NB4 (cell line): ENCODE results near the gene SLX9.

Experiments used
- DNase-seq: peaks from one replicate; pipeline ENCODE4 v3.0.0; 2010; ENCODE audit warnings: low read depth
- H3K4me3 ChIP-seq: one replicate; pipeline ENCODE4 v1.5.1; 2011; ENCODE audit warnings: mild to moderate bottlenecking, low read depth, low read length, moderate library complexity
- MYC ChIP-seq: IDR thresholded peaks from 2 replicates; pipeline ENCODE4 v1.6.1; 2011; ENCODE audit warnings: low read depth, low read length
- POLR2A ChIP-seq: IDR thresholded peaks from 2 replicates; pipeline ENCODE4 v1.6.1; 2011; ENCODE audit warnings: mild to moderate bottlenecking; ENCODE audit not compliant: insufficient read length; ENCODE audit errors: extremely low read depth
- TF ChIP-seq, protein P1 (sequence below): IDR thresholded peaks from 2 replicates; pipeline ENCODE4 v1.6.1; 2011; ENCODE audit warnings: low read depth, low read length
- TF ChIP-seq, protein P2 (sequence below): IDR thresholded peaks from one replicate; pipeline ENCODE4 v1.5.1; 2012; ENCODE audit warnings: low read depth, low read length

SLX9 gene

DNA sequence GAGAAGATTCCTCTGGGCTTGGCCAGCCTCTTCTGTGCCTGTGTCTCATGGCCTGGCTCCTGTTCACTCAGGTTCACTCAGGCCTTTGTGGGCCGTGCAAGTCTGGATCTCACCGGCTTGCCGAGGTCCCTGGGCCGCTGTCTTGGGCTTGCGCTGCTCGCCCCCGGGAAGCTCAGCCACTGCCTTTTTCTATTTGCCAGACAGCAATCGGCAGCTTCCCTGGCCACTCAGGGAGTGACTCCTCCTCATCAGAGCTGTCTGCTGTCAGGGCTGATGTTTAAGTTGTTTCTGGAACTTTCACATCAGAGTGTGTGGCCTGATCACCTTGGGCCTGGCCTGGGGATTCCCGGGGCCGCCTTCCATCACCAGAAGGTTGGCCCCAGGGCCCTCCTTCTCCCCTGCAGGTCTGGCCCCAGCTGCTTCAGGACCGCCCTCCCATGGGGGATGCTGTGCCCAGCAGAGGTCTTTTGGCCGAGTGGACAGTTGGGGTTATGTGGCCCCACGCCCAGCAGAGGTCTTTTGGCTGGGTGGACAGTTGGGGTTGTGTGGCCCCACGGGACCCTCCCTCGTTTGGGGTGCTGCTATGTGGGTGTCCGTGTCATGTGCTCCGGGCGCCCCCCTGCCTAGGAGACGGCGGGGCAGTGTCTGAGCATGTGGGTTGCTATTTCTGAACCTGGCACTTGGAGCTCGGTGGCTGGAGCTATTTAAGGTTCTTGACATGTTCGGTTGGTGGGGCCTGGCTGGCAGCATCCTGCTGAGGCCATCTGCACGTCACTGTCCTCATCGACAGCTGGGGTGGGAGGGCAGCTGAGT is 12.5 kb downstream of the SLX9 start:
- no peak overlapping the region for H3K4me3 ChIP-seq
- no peak for DNase-seq
- no peak for TF ChIP-seq POLR2A
- TF ChIP-seq, protein P1, sequence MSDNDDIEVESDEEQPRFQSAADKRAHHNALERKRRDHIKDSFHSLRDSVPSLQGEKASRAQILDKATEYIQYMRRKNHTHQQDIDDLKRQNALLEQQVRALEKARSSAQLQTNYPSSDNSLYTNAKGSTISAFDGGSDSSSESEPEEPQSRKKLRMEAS = no peak
- TF ChIP-seq, protein P2, sequence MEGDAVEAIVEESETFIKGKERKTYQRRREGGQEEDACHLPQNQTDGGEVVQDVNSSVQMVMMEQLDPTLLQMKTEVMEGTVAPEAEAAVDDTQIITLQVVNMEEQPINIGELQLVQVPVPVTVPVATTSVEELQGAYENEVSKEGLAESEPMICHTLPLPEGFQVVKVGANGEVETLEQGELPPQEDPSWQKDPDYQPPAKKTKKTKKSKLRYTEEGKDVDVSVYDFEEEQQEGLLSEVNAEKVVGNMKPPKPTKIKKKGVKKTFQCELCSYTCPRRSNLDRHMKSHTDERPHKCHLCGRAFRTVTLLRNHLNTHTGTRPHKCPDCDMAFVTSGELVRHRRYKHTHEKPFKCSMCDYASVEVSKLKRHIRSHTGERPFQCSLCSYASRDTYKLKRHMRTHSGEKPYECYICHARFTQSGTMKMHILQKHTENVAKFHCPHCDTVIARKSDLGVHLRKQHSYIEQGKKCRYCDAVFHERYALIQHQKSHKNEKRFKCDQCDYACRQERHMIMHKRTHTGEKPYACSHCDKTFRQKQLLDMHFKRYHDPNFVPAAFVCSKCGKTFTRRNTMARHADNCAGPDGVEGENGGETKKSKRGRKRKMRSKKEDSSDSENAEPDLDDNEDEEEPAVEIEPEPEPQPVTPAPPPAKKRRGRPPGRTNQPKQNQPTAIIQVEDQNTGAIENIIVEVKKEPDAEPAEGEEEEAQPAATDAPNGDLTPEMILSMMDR = no peak
- no peak for TF ChIP-seq MYC

DNA sequence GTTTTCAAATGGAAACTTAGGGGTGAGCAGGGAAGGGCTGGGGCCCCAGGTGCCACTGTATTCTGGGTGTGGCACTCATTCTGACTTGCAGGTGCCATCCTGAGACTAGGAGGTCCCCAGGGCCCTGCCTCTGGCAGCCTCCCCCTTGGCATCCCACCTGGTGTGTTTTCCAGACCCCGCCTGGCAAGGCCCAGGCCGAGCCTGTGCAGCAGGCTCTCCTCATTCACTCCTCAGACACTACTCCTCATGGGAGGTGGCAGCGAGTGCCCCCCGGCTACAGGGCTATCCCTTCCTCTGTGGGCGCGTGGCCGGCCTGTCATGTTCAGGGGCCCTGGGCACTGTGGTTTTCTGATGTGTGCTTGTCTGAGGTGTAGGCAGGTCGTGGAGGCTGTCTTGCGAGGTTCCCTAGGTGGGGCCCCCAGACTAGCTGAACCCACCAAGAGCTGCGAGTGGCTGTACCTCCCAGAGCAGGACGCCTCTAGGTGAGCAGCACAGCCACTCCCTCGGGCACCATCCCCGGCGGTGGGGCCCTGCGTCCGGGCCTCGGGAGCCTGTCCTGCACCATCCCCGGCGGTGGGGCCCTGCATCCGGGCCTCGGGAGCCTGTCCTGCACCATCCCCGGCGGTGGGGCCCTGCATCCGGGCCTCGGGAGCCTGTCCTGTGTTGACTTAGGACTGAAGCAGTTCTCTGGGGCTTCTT is 13.2 kb downstream of the SLX9 start:
- H3K4me3 ChIP-seq = no peak overlapping the region
- TF ChIP-seq, protein P1 = no peak
- no peak for DNase-seq

DNA sequence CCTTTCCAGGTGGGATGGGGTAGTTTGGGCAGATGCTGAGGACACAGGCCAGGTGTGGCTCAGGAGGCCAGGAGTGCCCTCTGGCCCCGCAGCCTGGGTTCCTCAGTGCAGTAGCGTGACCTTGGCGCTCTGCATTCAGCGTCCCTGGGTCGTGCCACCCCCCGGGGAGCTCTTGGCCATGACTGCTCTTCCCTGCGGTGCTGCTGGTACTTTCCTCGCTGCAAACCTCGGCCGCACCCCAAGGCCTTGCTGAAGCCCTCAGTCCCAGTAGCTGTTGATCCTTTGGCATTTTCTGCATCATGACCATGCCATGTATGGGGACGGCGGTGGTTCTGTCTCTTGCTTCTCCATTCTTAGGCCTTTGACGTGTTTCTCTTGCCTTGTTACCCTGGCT is 13.8 kb downstream of the SLX9 start:
- DNase-seq = no peak
- H3K4me3 ChIP-seq = no peak overlapping the region
- no peak for TF ChIP-seq MYC
- TF ChIP-seq POLR2A = no peak

DNA sequence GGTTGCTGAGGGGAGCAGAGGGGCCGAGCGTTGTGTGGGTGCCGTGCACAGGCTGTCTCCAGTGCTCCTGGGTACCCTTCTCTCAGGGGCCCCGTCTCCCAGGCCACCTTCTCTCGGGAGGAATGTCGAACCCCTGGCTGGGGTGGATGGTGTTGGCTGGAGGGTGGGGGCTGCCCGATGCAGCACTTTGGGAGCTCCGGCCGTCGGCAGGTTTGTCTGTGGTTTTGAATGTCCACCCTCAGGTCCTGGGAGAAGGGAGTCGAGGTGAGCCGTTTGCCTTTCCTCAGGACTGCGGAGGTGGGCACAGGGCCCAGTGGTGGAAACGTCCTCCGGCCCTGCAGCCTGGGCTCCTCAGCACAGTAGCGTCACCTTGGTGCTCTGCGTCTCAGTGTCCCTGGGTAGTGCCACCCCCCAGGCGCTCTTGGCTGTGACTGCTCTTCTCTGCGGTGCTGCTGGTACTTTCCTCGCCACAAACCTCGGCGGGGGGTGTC is 14.5 kb downstream of the SLX9 start:
- TF ChIP-seq, protein P1 = no peak
- TF ChIP-seq POLR2A (no peak), MYC (no peak)
- TF ChIP-seq, protein P2 = no peak
- no peak for DNase-seq
- H3K4me3 ChIP-seq = no peak overlapping the region

DNA sequence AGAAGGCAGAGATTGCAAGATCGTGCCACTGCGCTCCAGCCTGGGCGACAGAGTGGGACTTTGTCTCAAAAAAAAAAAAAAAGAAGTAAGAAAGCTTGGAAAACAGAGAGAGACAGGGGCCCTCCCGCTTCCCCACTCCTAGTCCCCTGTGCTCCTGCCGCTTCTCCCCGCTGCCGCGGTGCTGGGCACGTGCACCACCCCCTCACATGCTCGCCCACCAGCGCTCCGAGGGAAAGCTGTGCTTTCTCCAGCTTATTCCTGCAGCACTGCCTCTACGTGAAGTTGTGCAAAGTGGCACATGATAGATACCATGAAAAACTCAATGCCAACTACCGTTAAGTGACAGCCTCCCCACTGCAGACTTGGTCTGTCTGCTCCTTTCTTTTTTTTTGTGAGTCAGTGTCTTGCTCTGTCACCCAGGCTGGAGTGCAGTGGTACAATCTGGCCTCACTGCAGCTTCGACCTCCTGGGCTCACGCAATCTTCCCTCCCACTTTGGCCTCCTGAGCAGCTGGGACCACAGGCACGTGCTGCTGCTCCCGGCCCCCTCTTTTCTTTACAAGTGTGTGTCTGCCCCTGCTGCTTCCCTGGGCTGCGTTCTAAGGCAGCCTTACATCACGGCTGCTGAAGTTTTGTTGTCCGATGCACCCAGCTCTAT is 15.4 kb downstream of the SLX9 start:
- H3K4me3 ChIP-seq = no peak overlapping the region
- no peak for DNase-seq
- TF ChIP-seq, protein P1 = no peak
- TF ChIP-seq POLR2A (no peak), MYC (no peak)
- TF ChIP-seq, protein P2 = no peak

DNA sequence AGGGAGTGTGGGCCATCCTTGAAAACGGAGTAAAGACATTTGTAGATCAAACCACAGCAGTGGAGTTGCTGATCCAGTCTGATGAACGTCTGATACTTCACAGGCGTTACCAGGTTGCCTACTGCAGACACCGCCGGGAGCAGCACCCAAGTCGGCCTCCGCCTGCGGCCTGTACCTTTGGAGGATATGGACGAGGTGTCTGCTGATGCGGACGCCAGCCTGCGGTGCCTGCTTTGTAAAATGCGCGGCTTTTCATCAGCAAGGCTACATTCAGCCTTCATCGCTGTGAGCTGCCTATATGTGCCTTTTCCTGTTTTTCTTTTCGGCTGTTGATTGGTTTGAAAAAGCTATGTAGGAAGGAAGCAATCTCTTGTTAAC is 16.0 kb downstream of the SLX9 start:
- H3K4me3 ChIP-seq = no peak overlapping the region
- no peak for DNase-seq
- TF ChIP-seq MYC (no peak), POLR2A (no peak)
- TF ChIP-seq, protein P1 = no peak
- TF ChIP-seq, protein P2 = no peak
